ENCODE results near the gene CCDC88B.
"Not testable (repeated sequence)": the region's sequence is repeated elsewhere in the genome, so short reads cannot be mapped to it uniquely, and the experiment has no call there.

The CCDC88B gene

DNA sequence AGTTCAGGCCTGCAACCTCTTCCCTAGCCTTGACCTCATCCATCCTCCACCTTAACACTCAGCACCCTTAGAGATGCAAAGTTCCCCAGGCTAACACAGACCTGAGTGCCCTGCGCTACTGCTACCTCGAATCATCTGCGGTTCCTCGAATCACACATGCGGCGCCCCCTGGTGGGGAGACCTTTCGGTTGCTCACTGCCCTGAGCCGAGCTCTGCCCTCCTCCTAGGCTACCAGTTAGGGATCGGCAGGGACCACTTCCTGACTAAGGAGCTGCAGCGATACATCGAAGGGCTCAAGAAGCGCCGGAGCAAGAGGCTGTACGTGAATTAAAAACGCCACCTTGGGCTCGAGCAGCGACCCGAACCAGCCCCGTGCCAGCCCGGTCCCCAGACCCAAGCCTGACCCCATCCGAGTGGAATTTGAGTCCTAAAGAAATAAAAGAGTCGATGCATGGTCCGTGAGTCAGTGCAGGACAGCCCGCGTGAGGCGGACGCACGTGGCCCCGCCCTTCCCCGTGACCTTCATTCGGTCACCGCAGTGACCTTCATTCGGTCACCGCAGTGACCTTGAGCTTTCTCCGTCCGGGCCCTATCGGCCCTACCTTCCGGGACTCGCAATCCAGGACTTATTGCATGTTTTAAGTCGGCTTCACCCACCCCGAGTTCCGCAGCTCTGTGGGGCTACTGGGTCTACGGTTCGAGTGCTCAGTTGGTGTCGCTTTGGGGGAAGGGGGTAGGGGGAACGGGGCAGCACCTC, 35.5 kb upstream of the CCDC88B start:
- peak; percentile 90 for DNase-seq (ENCODE audit: low spot score)

DNA sequence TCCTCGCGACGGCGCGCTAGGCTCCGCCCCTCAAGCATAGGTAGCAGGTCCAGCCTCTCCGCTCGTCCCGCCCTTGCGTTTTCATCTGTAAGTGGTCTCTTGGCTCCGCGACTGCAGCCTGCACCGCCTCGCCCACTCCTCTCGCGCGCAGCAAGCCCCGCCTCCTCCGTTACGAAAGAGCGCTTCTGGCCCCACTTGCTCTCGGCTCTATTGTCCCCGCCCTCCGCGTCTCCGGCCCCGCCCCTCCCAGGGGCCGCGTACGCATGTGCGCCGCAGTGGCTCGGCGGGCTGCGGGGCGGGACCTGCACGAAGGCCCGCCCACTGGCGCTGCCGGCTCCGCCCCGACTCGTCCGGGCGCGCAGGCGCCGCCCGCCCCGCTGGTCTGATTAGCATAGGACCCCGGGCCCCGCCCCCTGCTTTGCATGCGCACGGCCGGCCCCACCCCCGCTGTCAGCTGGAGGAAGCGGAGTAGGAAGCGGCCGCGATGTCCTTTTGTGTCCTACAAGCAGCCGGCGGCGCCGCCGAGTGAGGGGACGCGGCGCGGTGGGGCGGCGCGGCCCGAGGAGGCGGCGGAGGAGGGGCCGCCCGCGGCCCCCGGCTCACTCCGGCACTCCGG, 34.8 kb upstream of the CCDC88B start, which contains the start of gene ESRRA:
ESRRA (plus strand) TSS at position 450 of the 616 bp plus-strand sequence. CDS start 1,656 bp downstream, outside the sequence.
- peak; percentile 100 for DNase-seq (ENCODE audit: low spot score)

DNA sequence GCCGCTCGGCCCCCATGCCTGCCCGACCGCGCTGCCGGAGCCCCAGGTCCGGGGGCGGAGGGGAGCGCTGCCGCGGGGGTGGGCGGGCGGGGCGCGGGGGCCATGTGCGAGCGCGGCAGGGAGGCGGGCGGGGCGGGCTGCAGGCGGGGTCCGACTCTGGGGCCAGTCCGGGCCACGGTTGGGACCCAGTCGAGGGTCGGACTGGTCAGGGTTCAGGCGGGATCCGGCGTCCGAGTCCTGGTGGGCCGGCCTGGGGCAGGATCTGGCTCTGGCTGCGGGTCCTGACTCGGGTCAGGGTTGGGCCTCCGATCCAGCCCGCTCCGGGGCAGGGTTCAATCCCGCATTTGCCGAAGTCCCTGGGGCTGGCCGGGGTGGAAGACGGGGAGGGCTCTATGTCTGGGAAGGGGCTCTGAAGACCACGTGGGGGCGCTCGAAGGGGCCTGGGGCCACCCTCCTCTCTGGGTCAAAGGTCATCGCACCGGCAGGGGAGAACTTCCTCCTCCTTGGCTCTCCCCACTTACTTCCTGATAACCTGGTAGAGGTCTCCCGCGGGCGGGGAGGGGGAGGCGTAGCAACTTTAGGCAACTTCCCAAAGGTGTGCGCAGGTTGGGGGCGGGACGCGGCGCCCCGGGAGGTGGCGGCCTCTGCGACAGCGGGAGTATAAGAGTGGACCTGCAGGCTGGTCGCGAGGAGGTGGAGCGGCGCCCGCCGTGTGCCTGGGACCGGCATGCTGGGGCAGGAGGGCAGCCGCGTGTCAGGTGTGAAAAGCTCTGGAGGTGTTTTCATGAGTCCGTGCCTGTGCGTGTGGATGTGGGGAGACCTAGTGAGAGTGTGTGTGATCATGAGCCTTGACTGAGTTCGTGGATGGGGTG, 34.1 kb upstream of the CCDC88B start:
- DNase-seq (ENCODE audit: low spot score): no peak

DNA sequence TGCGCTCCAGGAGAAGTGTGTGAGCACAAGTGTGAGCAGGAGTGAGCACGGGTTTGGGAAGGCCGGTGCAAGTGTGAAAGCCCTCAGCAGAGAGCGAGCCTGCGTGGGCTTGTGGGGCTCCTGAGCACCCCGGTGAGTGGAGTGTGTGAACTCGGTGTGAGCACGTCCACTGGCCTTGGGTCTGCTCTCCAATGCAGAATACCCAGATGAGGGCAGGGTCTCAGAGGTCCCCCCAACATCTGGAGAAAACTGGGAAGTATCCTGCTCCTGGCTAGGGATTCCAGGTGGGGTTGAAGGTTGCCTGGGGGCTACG, 33.5 kb upstream of the CCDC88B start:
- no peak for DNase-seq (ENCODE audit: low spot score)

DNA sequence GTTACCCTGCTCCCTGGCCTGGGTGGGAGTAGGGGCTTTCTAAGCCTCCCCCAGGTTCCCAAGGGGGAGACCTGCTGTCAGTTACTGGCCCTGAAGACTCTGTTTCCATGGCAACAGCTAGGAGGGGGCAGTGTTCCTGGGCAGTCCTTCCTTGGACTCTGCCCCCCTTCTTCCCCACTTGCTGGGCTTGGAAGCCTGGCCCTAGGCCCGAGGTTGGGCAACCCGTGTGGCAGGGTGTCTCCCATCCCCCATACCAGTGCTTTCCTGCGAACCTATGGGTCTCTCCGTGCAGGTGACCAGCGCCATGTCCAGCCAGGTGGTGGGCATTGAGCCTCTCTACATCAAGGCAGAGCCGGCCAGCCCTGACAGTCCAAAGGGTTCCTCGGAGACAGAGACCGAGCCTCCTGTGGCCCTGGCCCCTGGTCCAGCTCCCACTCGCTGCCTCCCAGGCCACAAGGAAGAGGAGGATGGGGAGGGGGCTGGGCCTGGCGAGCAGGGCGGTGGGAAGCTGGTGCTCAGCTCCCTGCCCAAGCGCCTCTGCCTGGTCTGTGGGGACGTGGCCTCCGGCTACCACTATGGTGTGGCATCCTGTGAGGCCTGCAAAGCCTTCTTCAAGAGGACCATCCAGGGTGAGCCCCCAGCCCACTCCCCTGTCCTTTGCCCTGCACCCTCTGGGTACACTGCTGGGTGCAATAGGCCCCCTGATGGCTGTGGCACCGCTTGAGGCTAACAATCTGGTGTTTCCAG, 33.0 kb upstream of the CCDC88B start:
- no peak for DNase-seq (ENCODE audit: low spot score)

DNA sequence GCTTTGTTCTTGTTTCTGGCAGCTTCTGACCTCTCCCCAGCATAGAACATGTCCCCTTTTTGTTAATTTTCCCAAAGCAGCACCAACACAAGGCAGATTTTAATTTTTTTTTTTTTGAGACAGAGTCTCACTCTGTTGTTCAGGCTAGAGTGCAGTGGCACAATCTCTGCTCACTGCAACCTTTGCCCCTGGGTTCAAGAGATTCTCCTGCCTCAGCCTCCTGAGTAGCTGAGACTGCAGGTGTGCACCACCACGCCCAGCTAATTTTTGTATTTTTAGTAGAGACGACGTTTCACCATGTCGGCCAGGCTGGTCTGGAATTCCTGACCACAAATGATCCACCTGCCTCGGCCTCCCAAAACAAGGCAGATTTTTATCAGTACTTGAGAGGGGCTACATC, 32.2 kb upstream of the CCDC88B start:
- DNase-seq (ENCODE audit: low spot score): not testable (repeated sequence)

DNA sequence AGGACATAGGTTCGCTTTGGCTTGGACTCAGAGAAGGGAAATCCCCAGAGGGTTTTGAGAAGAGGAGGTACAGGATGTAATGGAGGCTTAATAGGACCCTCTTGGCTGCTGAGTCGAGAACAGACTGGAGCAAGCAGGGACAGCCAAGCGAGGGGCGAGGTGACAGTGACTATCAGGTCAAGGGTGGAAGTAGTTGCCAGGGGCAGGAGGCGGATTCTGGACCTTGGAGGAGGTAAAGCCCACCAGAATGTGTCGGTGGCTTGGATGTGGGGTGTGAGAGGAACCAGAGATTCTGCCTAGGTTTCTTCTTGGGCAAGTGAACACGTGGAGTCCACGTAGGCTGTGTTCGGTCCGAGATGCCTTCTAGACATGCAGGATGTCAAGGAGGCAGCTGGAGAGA, 27.1 kb upstream of the CCDC88B start:
- DNase-seq (ENCODE audit: low spot score): no peak

DNA sequence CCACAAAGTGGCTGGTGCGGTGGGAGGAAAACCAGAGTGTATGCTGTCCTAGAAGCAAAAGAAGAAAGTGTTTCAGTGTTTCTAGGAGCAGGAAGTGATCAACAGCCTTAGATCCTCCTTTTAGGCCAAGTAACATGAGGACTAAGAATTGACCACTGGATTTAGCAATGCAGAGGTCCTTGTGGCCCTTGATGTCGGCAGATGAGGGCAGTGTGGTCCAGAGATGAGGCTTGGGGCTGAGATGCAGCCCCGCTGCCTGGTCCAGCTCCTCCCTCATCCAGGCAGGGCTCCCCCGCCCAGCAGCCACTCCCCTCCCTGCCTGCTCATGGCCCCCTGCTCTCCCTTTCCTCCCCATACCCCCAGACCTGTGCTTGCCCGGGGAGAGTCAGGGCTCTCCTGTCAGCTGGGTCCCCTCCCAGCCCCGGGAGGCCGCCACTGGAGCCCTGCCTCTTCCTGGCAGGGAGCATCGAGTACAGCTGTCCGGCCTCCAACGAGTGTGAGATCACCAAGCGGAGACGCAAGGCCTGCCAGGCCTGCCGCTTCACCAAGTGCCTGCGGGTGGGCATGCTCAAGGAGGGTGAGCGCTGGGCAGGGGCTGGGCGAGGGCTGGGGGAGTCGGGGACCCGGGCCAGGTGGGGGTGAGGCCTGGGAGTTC, 26.4 kb upstream of the CCDC88B start:
- DNase-seq (ENCODE audit: low spot score): no peak

DNA sequence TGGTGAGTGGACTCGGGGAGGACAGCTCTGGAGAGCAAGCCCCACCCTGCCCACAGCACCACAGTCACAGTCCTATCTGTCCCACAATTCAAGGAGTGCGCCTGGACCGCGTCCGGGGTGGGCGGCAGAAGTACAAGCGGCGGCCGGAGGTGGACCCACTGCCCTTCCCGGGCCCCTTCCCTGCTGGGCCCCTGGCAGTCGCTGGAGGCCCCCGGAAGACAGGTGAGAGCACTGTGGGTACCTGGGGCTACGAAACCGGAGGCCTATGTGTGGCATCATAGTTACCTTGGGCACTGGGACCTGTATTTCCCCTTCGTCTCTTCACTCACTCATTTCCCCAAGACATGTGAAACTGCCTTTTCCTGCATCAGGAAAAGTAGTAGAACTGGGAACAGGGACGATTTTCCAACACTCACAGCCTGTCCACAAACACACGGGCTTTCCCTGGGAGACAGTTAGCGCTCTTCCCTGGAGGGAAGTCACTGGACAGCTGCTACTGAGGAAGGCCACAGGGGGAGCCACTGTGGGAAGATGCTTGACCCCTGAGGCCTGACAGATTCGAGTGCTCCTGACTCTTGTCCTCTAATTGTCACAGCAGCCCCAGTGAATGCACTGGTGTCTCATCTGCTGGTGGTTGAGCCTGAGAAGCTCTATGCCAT, 25.7 kb upstream of the CCDC88B start:
- no peak for DNase-seq (ENCODE audit: low spot score)

DNA sequence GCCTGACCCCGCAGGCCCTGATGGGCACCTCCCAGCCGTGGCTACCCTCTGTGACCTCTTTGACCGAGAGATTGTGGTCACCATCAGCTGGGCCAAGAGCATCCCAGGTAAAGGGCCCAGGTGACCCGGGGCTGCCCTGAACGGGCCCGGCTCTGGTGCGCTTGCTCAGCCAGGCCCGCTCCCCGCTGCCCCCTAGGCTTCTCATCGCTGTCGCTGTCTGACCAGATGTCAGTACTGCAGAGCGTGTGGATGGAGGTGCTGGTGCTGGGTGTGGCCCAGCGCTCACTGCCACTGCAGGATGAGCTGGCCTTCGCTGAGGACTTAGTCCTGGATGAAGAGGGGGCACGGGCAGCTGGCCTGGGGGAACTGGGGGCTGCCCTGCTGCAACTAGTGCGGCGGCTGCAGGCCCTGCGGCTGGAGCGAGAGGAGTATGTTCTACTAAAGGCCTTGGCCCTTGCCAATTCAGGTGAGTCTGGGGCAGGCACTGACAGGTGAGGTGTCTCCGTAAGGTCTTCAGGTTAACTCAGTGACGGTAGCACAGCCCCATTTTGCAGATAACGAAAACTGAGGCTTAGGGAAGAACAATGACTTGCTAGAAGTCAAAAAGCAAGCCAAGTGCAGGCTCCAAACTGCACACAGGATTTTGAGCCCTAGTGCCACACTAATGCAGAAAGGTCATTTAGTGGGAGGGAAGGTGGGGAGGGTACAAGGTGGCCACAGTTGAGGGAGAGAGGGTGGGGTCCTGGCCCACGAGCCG, 25.0 kb upstream of the CCDC88B start:
- no peak for DNase-seq (ENCODE audit: low spot score)

DNA sequence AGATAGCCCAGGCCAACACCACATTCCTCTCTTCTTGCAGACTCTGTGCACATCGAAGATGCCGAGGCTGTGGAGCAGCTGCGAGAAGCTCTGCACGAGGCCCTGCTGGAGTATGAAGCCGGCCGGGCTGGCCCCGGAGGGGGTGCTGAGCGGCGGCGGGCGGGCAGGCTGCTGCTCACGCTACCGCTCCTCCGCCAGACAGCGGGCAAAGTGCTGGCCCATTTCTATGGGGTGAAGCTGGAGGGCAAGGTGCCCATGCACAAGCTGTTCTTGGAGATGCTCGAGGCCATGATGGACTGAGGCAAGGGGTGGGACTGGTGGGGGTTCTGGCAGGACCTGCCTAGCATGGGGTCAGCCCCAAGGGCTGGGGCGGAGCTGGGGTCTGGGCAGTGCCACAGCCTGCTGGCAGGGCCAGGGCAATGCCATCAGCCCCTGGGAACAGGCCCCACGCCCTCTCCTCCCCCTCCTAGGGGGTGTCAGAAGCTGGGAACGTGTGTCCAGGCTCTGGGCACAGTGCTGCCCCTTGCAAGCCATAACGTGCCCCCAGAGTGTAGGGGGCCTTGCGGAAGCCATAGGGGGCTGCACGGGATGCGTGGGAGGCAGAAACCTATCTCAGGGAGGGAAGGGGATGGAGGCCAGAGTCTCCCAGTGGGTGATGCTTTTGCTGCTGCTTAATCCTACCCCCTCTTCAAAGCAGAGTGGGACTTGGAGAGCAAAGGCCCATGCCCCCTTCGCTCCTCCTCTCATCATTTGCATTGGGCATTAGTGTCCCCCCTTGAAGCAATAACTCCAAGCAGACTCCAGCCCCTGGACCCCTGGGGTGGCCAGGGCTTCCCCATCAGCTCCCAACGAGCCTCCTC, 24.1 kb upstream of the CCDC88B start:
- DNase-seq (ENCODE audit: low spot score): not testable (repeated sequence)

DNA sequence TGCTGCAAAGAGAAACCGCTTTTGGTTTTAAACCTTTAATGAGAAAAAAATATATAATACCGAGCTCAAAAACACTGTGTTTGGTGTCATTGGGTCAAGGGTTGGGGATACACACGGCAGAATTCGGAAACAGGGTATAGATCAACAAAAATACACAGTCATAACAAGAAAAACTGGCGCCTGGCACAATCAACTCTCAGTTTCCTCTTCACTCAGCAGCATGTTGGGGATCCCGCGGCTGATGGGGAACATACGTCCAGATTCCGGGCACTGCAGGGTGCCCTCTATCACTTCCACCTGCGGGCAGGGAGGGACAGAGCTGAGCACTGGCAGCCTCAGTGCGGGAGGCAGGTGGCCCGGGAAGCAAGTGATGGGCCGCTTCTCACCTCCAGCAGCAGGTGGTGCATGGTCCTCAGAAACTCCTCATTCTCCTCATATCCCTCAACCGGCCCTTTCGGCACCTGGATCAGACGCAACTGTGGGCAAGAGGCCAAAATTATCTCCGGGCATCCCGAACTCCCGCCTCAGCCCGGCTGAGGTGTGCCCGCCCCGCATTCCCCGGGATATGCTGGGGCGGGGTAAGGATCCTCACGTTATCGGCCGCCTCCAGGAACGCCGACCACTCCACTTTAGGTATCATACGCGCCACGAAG, 23.2 kb upstream of the CCDC88B start:
- no peak for DNase-seq (ENCODE audit: low spot score)

DNA sequence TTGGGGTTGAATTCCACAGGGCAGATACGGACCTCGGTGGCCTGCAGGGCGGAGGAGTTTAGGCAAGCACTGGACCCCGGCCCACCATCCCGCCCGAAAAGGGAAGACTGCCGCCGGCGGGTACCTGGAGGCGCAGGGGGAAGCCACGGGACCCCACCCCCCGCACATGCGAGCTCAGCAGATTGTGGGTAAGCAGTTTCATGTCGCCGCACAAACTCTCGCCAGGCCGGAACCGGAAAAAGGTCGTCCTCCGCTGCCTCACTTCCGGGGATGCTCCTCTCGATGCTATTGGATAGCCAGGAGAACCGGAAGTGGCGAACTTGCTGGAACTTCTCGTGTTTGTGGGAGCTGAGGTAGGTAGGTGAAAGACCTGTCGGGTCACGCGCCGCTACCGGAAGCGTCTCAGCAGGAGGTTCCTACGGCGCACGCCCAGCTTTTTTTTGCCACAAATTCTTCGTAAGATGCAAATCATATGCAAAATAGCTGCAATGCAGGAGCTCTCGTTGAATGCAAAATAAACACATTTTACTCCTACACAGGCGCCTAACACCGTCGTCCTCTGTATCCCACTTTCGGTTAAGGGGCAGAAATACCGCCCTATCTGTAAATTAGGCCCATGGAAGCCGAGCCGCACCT, 22.6 kb upstream of the CCDC88B start, which contains the start of gene TRMT112:
TRMT112 (minus strand) TSS at position 235 of the 636 bp plus-strand sequence; CDS start at position 202, 33 bp downstream.
- DNase-seq (ENCODE audit: low spot score): peak; percentile 92

DNA sequence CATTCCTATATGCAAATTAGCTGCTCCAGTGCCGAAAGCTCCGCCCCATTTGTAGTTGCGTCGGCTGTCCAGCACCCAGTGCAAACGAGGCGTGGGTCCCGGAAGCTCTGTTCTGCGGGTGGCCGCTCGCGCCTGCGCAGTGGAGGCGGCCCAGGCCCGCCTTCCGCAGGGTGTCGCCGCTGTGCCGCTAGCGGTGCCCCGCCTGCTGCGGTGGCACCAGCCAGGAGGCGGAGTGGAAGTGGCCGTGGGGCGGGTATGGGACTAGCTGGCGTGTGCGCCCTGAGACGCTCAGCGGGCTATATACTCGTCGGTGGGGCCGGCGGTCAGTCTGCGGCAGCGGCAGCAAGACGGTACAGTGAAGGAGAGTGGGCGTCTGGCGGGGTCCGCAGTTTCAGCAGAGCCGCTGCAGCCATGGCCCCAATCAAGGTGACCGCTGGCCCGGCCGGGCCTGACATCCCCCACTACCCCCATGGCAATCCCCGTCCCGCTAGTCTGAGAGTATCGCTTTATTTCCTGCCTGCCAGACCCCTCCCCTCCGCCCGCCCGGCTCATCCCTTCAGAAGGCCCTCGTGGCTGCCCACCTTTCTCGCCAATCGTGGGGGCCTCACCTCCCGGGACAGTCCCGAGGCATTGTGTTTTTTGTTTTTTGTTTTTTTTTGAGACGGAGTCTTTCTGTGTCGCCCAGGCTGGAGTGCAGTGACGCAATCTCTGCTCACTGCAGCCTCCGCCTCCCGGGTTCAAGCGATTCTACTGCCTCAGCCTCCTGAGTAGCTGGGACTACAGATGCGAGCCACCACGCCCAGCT, 21.8 kb upstream of the CCDC88B start, which contains the start of gene PRDX5:
PRDX5 (plus strand) TSS at position 161 of the 805 bp plus-strand sequence; CDS start at position 256, 95 bp downstream.
- peak; percentile 99 for DNase-seq (ENCODE audit: low spot score)

DNA sequence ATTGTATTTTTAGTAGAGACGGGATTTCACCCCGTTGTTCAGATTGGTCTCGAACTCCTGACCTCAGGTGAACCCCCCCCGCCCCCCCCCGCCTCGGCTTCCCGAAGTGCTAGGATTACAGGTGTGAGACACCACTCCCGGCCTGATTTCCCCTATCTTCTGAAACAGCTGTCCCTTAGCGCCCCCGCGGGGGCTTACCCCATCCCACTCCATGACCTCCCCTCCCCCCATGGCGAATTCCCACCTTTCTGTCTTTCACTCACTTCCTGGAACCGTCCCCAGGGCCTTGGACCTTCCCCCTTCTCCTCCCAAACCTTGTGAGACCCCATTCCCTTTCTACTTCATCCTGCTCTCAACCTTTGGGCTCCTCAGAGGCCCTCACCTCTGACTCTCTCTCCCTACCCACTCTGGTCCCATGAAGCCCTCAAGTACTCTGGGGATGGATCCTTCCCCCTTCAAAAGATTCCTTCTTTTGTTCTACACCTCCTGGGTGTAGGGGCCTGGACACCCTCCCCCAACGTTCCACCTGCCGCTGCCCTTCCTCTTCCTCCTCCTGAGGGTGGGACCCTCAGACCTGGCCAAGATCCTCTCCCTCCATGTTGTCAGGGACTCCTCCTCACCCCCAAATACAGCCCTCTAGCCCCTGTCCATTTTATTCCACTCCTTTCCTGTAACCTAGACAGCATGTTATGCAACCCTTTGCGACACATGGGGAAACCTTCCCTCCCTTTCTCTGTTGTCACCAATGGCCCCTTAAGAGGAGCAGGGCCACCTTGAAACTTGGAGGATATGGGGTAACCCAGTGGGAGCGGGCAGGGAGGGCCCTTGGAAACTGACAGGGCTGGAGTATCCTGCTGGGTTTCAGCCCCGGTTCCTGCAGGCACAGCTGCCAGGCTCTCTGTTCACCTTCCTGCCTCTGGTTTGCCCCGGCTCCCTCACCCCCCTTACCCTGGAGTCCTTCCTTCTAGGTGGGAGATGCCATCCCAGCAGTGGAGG, 20.9 kb upstream of the CCDC88B start:
- DNase-seq (ENCODE audit: low spot score): no peak

DNA sequence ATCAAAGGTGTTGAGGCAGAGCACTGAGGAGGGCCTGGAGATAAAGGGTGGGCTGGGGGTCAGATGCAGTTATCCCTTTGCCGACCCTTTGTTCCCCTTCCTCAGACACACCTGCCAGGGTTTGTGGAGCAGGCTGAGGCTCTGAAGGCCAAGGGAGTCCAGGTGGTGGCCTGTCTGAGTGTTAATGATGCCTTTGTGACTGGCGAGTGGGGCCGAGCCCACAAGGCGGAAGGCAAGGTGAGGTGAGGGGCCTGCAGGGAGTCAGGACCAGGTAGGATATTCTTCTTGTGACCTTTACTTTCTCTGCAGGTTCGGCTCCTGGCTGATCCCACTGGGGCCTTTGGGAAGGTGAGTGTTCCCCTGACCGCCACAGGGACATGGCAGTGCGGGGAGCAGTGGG, 19.4 kb upstream of the CCDC88B start:
- no peak for DNase-seq (ENCODE audit: low spot score)
